ENCODE results near the gene LDLR. TPM values are rescaled to one million over a fixed set of nuclear protein-coding genes. Genes with fewer than 3 reads are reported as not detected.

Gene LDLR
- total and polyA plus RNA-seq, 2 of the 4 experiments (the other 2 are of a cell fraction) = 45.2 to 53.8 TPM

DNA sequence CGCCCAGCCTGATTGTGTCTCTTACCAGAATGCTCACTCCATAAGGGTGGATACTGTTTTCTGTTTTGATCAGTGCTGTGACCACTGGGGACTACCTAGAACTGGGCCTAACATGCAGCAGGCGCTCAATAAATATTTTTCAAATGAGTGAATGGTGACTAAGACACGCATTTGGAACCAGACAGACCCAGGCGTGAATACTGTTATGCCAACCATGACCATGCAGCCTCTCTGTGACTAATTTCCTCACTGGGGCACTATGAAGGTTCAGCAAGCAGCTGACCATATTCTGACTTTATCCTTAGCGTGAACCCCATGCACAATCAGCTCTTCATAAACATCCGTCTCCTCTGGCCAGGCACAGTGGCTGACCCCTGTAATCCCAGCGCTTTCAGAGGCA lies 79.3 kb downstream of the LDLR start (continued):
- TF ChIP-seq, protein P1, sequence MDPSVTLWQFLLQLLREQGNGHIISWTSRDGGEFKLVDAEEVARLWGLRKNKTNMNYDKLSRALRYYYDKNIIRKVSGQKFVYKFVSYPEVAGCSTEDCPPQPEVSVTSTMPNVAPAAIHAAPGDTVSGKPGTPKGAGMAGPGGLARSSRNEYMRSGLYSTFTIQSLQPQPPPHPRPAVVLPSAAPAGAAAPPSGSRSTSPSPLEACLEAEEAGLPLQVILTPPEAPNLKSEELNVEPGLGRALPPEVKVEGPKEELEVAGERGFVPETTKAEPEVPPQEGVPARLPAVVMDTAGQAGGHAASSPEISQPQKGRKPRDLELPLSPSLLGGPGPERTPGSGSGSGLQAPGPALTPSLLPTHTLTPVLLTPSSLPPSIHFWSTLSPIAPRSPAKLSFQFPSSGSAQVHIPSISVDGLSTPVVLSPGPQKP (IDR thresholded peaks at IDR 0.05; ENCODE audit: borderline replicate concordance, low read depth, low read length) = no peak
- TF ChIP-seq CEBPB (IDR thresholded peaks at IDR 0.05; ENCODE audit: low read depth, low read length) = peak; percentile 49; the same call in 1 of the 2 replicates
- peak; percentile 87 for TF ChIP-seq MXI1 (IDR thresholded peaks at IDR 0.05; ENCODE audit: borderline replicate concordance, low read depth, low read length)
- TF ChIP-seq CHD1 (IDR thresholded peaks at IDR 0.05; ENCODE audit: low read depth, low read length) = no peak
- TF ChIP-seq BHLHE40 (IDR thresholded peaks at IDR 0.05; ENCODE audit: low read depth, low read length) = peak; percentile 90
- no peak for TF ChIP-seq POLR2A (IDR thresholded peaks at IDR 0.05; ENCODE audit: low read depth, low read length)
- peak; percentile 88 for TF ChIP-seq FOS (IDR thresholded peaks at IDR 0.05; ENCODE audit: low read depth, low read length)
